Left ventricle myocardium superior (tissue), 1 donor: ENCODE measurements around the gene VPS52. TPM values are rescaled to one million over a fixed set of nuclear protein-coding genes. Genes with fewer than 3 reads are reported as not detected.

Experiments used
- ATAC-seq: fragments of 200-7000 bp; cut with Tn5 transposase; one replicate; pipeline ENCODE4 v1.9.1; 2020; ENCODE audit warnings: mild to moderate bottlenecking, moderate library complexity
- DNase-seq: peaks from one replicate; pipeline ENCODE4 v3.0.0-alpha.2; 2020
- intact Hi-C: fragments of 100-400 bp; cut with micrococcal nuclease; formaldehyde crosslinking; loops from one replicate; pipeline ENCODE4 v1.11.0; 2022
- total RNA-seq: library from RNA; stranded (reverse); fragmentation: NEBNext Ultra II Directional; extraction: Animal tissue kit (Norgen Biotek cat#: 25700); gene quantifications from one replicate; pipeline ENCODE4 v1.2.1, GENCODE V29; 2021
- donor health status: DM: no; HTN: yes; CAD: no; lungs with severe emphysema.

The VPS52 gene
- total RNA-seq, 1 donor from 2014 or later = 32.7 TPM

GRCh38 chr6:33217246-33217645, 54.4 kb downstream of the VPS52 start:
- no peak for DNase-seq
- no peak for ATAC-seq
- intact Hi-C loops = no loop called here

GRCh38 chr6:33216117-33216649, 55.5 kb downstream of the VPS52 start:
- DNase-seq (no peak), ATAC-seq (no peak)
- intact Hi-C loops = no loop called here

- DNase-seq (no peak), ATAC-seq (no peak)
- intact Hi-C loops = no loop called here
Observed at GRCh38 chr6:33215271-33216116, 56.2 kb downstream of the VPS52 start.

- intact Hi-C loops = no loop called here
- peak; percentile 8 for ATAC-seq
- DNase-seq = no peak
Observed at GRCh38 chr6:33213989-33214335, 57.7 kb downstream of the VPS52 start.

GRCh38 chr6:33213166-33213988, 58.3 kb downstream of the VPS52 start:
- intact Hi-C loops = no loop called here
- ATAC-seq (peak; percentile 50), DNase-seq (peak; percentile 51)

- no peak for ATAC-seq
- intact Hi-C loops = no loop called here
Observed at GRCh38 chr6:33212857-33213165, 58.9 kb downstream of the VPS52 start.

GRCh38 chr6:33211666-33212422, 59.8 kb downstream of the VPS52 start:
- ATAC-seq (no peak), DNase-seq (no peak)
- intact Hi-C loops = no loop called here

More at GRCh38 chr6:33212857-33213165, 58.9 kb downstream of the VPS52 start:
- DNase-seq = no peak

- DNase-seq = no peak
- intact Hi-C loops = no loop called here
- ATAC-seq = no peak
Observed at GRCh38 chr6:33211136-33211535, 60.5 kb downstream of the VPS52 start.

GRCh38 chr6:33209856-33210255, 61.8 kb downstream of the VPS52 start:
- intact Hi-C loops = no loop called here
- DNase-seq (no peak), ATAC-seq (no peak)

- DNase-seq (peak; percentile 96), ATAC-seq (peak; percentile 83)
- intact Hi-C loops = no loop called here
Observed at GRCh38 chr6:33208091-33208967, 63.3 kb downstream of the VPS52 start, which contains the start of gene RING1. TSS of gene RING1 (plus strand) at chr6:33208500. CDS start at chr6:33208823, 323 bp downstream.

- intact Hi-C loops = no loop called here
- peak; percentile 34 for ATAC-seq
Observed at GRCh38 chr6:33207552-33208090, 64.1 kb downstream of the VPS52 start.

GRCh38 chr6:33206864-33207551, 64.7 kb downstream of the VPS52 start:
- intact Hi-C loops = no loop called here
- no peak for DNase-seq
- no peak for ATAC-seq

More at GRCh38 chr6:33207552-33208090, 64.1 kb downstream of the VPS52 start:
- peak; percentile 71 for DNase-seq

- DNase-seq (no peak), ATAC-seq (no peak)
- intact Hi-C loops = no loop called here
Observed at GRCh38 chr6:33206027-33206863, 65.4 kb downstream of the VPS52 start.

GRCh38 chr6:33205191-33206026, 66.3 kb downstream of the VPS52 start:
- no peak for ATAC-seq
- DNase-seq = no peak
- intact Hi-C loops = no loop called here

GRCh38 chr6:33204415-33205190, 67.1 kb downstream of the VPS52 start, which contains the start of gene HSD17B8:
TSS of gene HSD17B8 (plus strand) at chr6:33204655. CDS start at chr6:33204669, 14 bp downstream.
- intact Hi-C loops = no loop called here
- DNase-seq (peak; percentile 97), ATAC-seq (peak; percentile 70)
